SU-DHL-6 (cell line): Measurements from ENCODE around the gene IFITM1.

ENCODE experiments used
- EZH2phosphoT487 ChIP-seq: fragments of 200-600 bp; sonication (generic), shearing (Covaris generic); conservative IDR thresholded peaks from 2 replicates; pipeline ENCODE4 v1.6.1; 2018; ENCODE audit warnings: mild to moderate bottlenecking, antibody characterized with exemption, low read length, moderate library complexity, mixed read lengths
- TF ChIP-seq, protein P1 (sequence below): fragments of 200-600 bp; sonication (generic); IDR thresholded peaks from one replicate; pipeline ENCODE4 v1.5.1; 2017; ENCODE audit warnings: antibody characterized with exemption, mild to moderate bottlenecking, low read length, moderate library complexity; ENCODE audit not compliant: insufficient read depth, poor library complexity, severe bottlenecking

DNA sequence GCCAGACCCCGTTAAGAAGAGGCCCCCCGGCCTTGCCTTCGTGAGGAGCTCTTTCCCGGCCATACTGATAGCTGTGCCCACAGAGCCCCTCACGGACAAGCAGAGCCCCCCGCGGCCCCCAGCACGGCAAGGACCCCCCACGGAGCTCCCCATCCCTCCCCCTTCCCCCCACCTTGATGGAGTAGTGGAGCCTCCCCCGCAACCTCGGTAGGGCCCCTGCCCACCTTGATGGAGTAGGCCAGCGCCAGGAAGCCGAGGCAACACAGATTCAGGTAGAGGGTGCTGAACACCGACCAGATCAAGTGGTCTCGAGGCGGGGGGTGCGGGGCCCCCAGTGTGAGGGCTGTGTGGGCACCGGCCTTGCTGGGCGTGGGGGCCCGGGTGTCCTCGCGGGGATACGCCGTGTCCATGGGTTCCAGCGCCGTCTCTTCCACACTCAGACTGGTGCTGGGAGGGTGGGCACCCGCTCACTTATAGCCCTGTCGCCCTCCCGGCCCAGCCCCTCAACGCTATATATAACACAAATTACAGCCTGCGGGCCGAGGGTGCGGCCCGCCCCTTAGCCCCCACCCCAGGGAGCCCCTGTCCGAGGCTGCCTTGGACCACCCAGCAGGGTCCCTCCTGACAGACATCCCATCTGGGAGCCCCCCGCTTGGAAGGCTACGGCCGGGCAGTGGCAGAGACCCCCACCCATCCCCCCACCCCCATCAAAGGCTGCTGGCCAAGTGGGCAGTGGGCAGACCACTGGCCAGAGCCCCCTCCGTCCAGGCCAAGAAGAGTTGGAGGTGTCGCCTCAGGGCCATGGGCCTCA is 14.6 kb upstream of the IFITM1 start, which contains the start of gene IFITM5:
- TF ChIP-seq, protein P1, sequence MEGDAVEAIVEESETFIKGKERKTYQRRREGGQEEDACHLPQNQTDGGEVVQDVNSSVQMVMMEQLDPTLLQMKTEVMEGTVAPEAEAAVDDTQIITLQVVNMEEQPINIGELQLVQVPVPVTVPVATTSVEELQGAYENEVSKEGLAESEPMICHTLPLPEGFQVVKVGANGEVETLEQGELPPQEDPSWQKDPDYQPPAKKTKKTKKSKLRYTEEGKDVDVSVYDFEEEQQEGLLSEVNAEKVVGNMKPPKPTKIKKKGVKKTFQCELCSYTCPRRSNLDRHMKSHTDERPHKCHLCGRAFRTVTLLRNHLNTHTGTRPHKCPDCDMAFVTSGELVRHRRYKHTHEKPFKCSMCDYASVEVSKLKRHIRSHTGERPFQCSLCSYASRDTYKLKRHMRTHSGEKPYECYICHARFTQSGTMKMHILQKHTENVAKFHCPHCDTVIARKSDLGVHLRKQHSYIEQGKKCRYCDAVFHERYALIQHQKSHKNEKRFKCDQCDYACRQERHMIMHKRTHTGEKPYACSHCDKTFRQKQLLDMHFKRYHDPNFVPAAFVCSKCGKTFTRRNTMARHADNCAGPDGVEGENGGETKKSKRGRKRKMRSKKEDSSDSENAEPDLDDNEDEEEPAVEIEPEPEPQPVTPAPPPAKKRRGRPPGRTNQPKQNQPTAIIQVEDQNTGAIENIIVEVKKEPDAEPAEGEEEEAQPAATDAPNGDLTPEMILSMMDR = no peak
- TF ChIP-seq EZH2phosphoT487 = no peak
